ENCODE data around the gene NRG3.

- TF ChIP-seq CTCF (IDR thresholded peaks at IDR 0.05) = no peak
- TF ChIP-seq EZH2 (IDR thresholded peaks at IDR 0.05; ENCODE audit: borderline replicate concordance, insufficient read depth, low read depth, low read length, poor library complexity, severe bottlenecking) = no peak
These were observed 938.9 kb downstream of the NRG3 start for GRCh38 chr10:82813856-82814255.
